H1 (cell line): ENCODE data around the gene DDX23. TPM values are rescaled to one million over a fixed set of nuclear protein-coding genes. Genes with fewer than 3 reads are reported as not detected.

ENCODE experiments used
- CTCF ChIA-PET: fragments of 300-600 bp; sonication (Branson Sonifier 250); formaldehyde crosslinking; loops from one replicate; lab custom pipeline; 2021; ENCODE audit not compliant: partially characterized antibody; lab: Charles Lee
- POLR2A ChIA-PET: fragments of 300-600 bp; sonication (Branson Sonifier 250); formaldehyde crosslinking; loops from one replicate; lab custom pipeline; 2021; ENCODE audit warnings: inconsistent platforms; ENCODE audit not compliant: partially characterized antibody; lab: Charles Lee
- DNase-seq, 2 experiments: peaks; one replicate each; pipeline versions ENCODE4 v3.0.0 to v3.0.0-alpha.2; 2010 to 2022; ENCODE audit warnings: low spot score in 2 of 2, low read depth in 1 of 2, mixed read lengths in 1 of 2
- FAIRE-seq: peaks from 2 replicates; lab custom pipeline; 2011; peaks lifted over from hg19 to GRCh38; lab: Jason Lieb, UNC
- H2AFZ ChIP-seq: 2 replicates; pipeline ENCODE4 v1.8.1; 2012; ENCODE audit warnings: low read length, inconsistent platforms
- H2AK5ac ChIP-seq: 2 replicates; pipeline ENCODE4 v1.6.1; 2013; ENCODE audit warnings: low read depth, low read length
- H2BK120ac ChIP-seq: replicated peaks from 2 replicates; pipeline ENCODE3; 2013; ENCODE audit warnings: low read depth, low read length, inconsistent platforms
- H2BK12ac ChIP-seq: 2 replicates; pipeline ENCODE4 v1.6.1; 2013; ENCODE audit warnings: low read depth, low read length
- H2BK15ac ChIP-seq: 2 replicates; pipeline ENCODE4 v1.6.1; 2013; ENCODE audit warnings: low read length
- H2BK20ac ChIP-seq: 2 replicates; pipeline ENCODE4 v1.6.1; 2013; ENCODE audit warnings: low read length
- H2BK5ac ChIP-seq: 2 replicates; pipeline ENCODE4 v1.6.1; 2013; ENCODE audit warnings: low read depth, low read length
- H3K14ac ChIP-seq: 2 replicates; pipeline ENCODE4 v1.6.1; 2013; ENCODE audit warnings: inconsistent platforms; ENCODE audit not compliant: insufficient read length
- H3K18ac ChIP-seq: 2 replicates; pipeline ENCODE4 v1.6.1; 2013; ENCODE audit warnings: low read length; ENCODE audit errors: extremely low read depth
- H3K23ac ChIP-seq: 2 replicates; pipeline ENCODE4 v1.6.1; 2013; ENCODE audit warnings: inconsistent platforms; ENCODE audit not compliant: insufficient read length
- H3K23me2 ChIP-seq: 2 replicates; pipeline ENCODE4 v1.6.1; 2013; ENCODE audit warnings: low read depth, low read length
- H3K27ac ChIP-seq: 2 replicates; pipeline ENCODE4 v1.6.1; 2011; ENCODE audit warnings: low read depth, low read length, inconsistent platforms
- H3K27me3 ChIP-seq, 4 experiments: replicated peaks in 1 of 4; 1 replicate in 1 of 4; 2 replicates in 3 of 4; pipeline versions ENCODE4 v1.6.1 to v1.8.1; 2011 to 2013; ENCODE audit warnings: low read length in 3 of 4, mild to moderate bottlenecking in 3 of 4, inconsistent platforms in 2 of 4, mixed read lengths in 2 of 4, moderate library complexity in 1 of 4; ENCODE audit not compliant: control insufficient read depth in 3 of 4, insufficient read depth in 3 of 4; ENCODE audit errors: extremely low read depth in 1 of 4
- H3K36me3 ChIP-seq, 4 experiments: 2 replicates each; pipeline versions ENCODE4 v1.6.1 to v1.8.1; 2011 to 2013; ENCODE audit warnings: mild to moderate bottlenecking in 4 of 4, low read length in 3 of 4, moderate library complexity in 2 of 4, control low read depth in 1 of 4, inconsistent platforms in 1 of 4; ENCODE audit not compliant: insufficient read depth in 4 of 4, control insufficient read depth in 2 of 4
- H3K4ac ChIP-seq: replicated peaks from 2 replicates; pipeline ENCODE3; 2013; ENCODE audit warnings: low read length, low read depth, mixed read lengths, inconsistent platforms; ENCODE audit not compliant: insufficient read length
- H3K4me1 ChIP-seq, 4 experiments: replicated peaks in 1 of 4; 1 replicate in 1 of 4; 2 replicates in 3 of 4; pipeline versions ENCODE4 v1.6.1 to v1.8.1; 2011 to 2013; ENCODE audit warnings: low read length in 3 of 4, inconsistent platforms in 2 of 4, mixed read lengths in 1 of 4; ENCODE audit not compliant: insufficient read depth in 4 of 4, control insufficient read depth in 3 of 4
- H3K4me2 ChIP-seq, 2 experiments: 2 replicates each; pipeline versions ENCODE4 v1.6.1 to v1.8.1; 2011 to 2013; ENCODE audit warnings: low read depth in 2 of 2, low read length in 2 of 2, control low read depth in 1 of 2, inconsistent platforms in 1 of 2, mild to moderate bottlenecking in 1 of 2; ENCODE audit not compliant: insufficient read depth in 1 of 2
- H3K4me3 ChIP-seq, 4 experiments: fragments of 200-600, 300-600 bp in 1 of 4; sonication (generic), shearing (Covaris generic), sonication (Bioruptor Twin) in 1 of 4; 2 replicates each; pipeline versions ENCODE4 v1.5.1 to v1.8.1; 2011 to 2016; ENCODE audit warnings: low read length in 4 of 4, low read depth in 3 of 4, control low read depth in 2 of 4, inconsistent platforms in 2 of 4, mild to moderate bottlenecking in 2 of 4, mixed read lengths in 1 of 4, moderate library complexity in 1 of 4; ENCODE audit not compliant: insufficient read depth in 2 of 4; ENCODE audit errors: extremely low read depth in 1 of 4
- H3K56ac ChIP-seq: replicated peaks from 2 replicates; pipeline ENCODE3; 2013; ENCODE audit warnings: low read depth, mild to moderate bottlenecking, mixed read lengths, low read length, inconsistent platforms; ENCODE audit not compliant: insufficient read length
- H3K79me1 ChIP-seq: 2 replicates; pipeline ENCODE4 v1.6.1; 2013; ENCODE audit warnings: low read depth, low read length, control low read depth
- H3K79me2 ChIP-seq, 2 experiments: 2 replicates each; pipeline versions ENCODE4 v1.6.1 to v1.8.1; 2012 to 2013; ENCODE audit warnings: low read length in 2 of 2, mild to moderate bottlenecking in 2 of 2, inconsistent platforms in 1 of 2; ENCODE audit not compliant: insufficient read depth in 2 of 2, control insufficient read depth in 1 of 2
- H3K9ac ChIP-seq, 4 experiments: replicated peaks in 1 of 4; 1 replicate in 1 of 4; 2 replicates in 3 of 4; pipeline versions ENCODE4 v1.6.1 to v1.8.1; 2011 to 2013; ENCODE audit warnings: low read depth in 3 of 4, low read length in 3 of 4, control low read depth in 2 of 4, mild to moderate bottlenecking in 2 of 4, moderate library complexity in 2 of 4, inconsistent platforms in 1 of 4; ENCODE audit errors: extremely low read depth in 1 of 4
- H3K9me3 ChIP-seq, 2 experiments: 2 replicates each; pipeline versions ENCODE4 v1.6.1 to v1.8.1; 2012 to 2013; ENCODE audit warnings: mild to moderate bottlenecking in 2 of 2, moderate library complexity in 2 of 2, control low read depth in 1 of 2, inconsistent platforms in 1 of 2, low read depth in 1 of 2, low read length in 1 of 2, mixed read lengths in 1 of 2; ENCODE audit not compliant: insufficient read depth in 2 of 2
- H4K20me1 ChIP-seq, 2 experiments: replicated peaks in 1 of 2; 2 replicates each; pipeline versions ENCODE3 to v1.8.1; 2011 to 2013; ENCODE audit warnings: inconsistent platforms in 2 of 2, low read length in 2 of 2, mild to moderate bottlenecking in 1 of 2; ENCODE audit not compliant: insufficient read depth in 2 of 2, control insufficient read depth in 1 of 2
- H4K5ac ChIP-seq: 2 replicates; pipeline ENCODE4 v1.6.1; 2013; ENCODE audit warnings: low read length, low read depth, mixed read lengths, inconsistent platforms; ENCODE audit not compliant: insufficient read length
- H4K8ac ChIP-seq: 2 replicates; pipeline ENCODE4 v1.8.0; 2013; ENCODE audit warnings: mild to moderate bottlenecking, moderate library complexity, low read length, inconsistent platforms; ENCODE audit not compliant: insufficient read depth; ENCODE audit errors: extremely low read depth
- H4K91ac ChIP-seq: replicated peaks from 2 replicates; pipeline ENCODE3; 2013; ENCODE audit warnings: low read length, mixed read lengths, inconsistent platforms; ENCODE audit not compliant: insufficient read length
- CHD2 ChIP-seq: IDR thresholded peaks from 2 replicates; pipeline ENCODE4 v1.6.1; 2012; ENCODE audit warnings: low read length, improper control_type of control experiment
- FOSL1 ChIP-seq: IDR thresholded peaks from 2 replicates; pipeline ENCODE4 v1.6.1; 2011; ENCODE audit warnings: mild to moderate bottlenecking, low read depth, low read length, moderate library complexity; ENCODE audit not compliant: insufficient read depth
- JUN ChIP-seq: IDR thresholded peaks from 2 replicates; pipeline ENCODE4 v1.6.1; 2011; ENCODE audit warnings: low read depth, mild to moderate bottlenecking, improper control_type of control experiment, low read length
- NRF1 ChIP-seq: IDR thresholded peaks from 2 replicates; pipeline ENCODE4 v1.6.1; 2011; ENCODE audit warnings: mild to moderate bottlenecking, low read depth, low read length, improper control_type of control experiment
- RNF2 ChIP-seq: fragments of 200-900, 300-1000 bp; sonication (generic); IDR thresholded peaks from 2 replicates; pipeline ENCODE4 v1.7.1; 2016; ENCODE audit warnings: borderline replicate concordance, low read depth, mild to moderate bottlenecking, antibody characterized with exemption, low read length; ENCODE audit not compliant: poor library complexity, severe bottlenecking; ENCODE audit errors: missing control alignments
- SUZ12 ChIP-seq: fragments of 200-600 bp; sonication (generic); IDR thresholded peaks from 2 replicates; pipeline ENCODE4 v1.6.1; 2012; ENCODE audit warnings: mild to moderate bottlenecking, inconsistent platforms, low read length, moderate library complexity, mixed read lengths
- TCF12 ChIP-seq: IDR thresholded peaks from 2 replicates; pipeline ENCODE4 v1.6.1; 2011; ENCODE audit warnings: low read depth, mild to moderate bottlenecking, low read length
- WGBS, 2 experiments: shearing (Covaris generic) in 1 of 2; methylation state at CpG; one replicate each; pipeline versions ENCODE4 v1.1.6 to v1.1.7; 2013 to 2015; ENCODE audit warnings: low lambda C conversion rate in 2 of 2, mixed read lengths in 2 of 2, inconsistent platforms in 1 of 2, low coverage in 1 of 2, missing lambda C conversion rate in 1 of 2; ENCODE audit not compliant: insufficient replicate concordance in 2 of 2, insufficient coverage in 1 of 2, insufficient read length in 1 of 2; ENCODE audit errors: extremely low coverage in 1 of 2, missing lambda C conversion rate in 1 of 2; 5-methylcytosine and 5-hydroxymethylcytosine counted together
- polyA plus RNA-seq, 7 experiments: library from polyadenylated mRNA; depleted of rRNA in 3 of 7; stranded (reverse) in 5 of 7; unstranded in 2 of 7; fragments of >200 nt in 5 of 7; fragments of 200-250 nt in 2 of 7; gene quantifications; 1 replicate in 5 of 7; 2 replicates in 1 of 7; 4 replicates in 1 of 7; pipeline versions ENCODE4 v1.2.1 to v1.2.3, GENCODE V29; 2011 to 2013; ENCODE audit warnings: missing spikeins in 2 of 7, mixed read lengths in 2 of 7
- total RNA-seq: library from RNA; stranded (reverse); fragmentation: NEBNext Ultra II Directional; extraction: Animal tissue kit (Norgen Biotek cat#: 25700); gene quantifications from 2 replicates; pipeline ENCODE4 v1.2.1, GENCODE V29; 2021

Gene DDX23
- total and polyA plus RNA-seq, 2 of the 8 experiments (the other 6 are each of a cell fraction or from before 2014, with no cell fraction given) = 43.5 to 107 TPM

GRCh38 chr12:48816143-48816854 lies 35.7 kb downstream of the DDX23 start:
- TF ChIP-seq CHD2 = no peak
- no peak for TF ChIP-seq FOSL1
- TF ChIP-seq NRF1 = no peak
- no peak for TF ChIP-seq JUN
- 0 out of 2 replicates have a peak, but pooled peaks have one; percentile 24 for TF ChIP-seq SUZ12
- TF ChIP-seq TCF12 = no peak
- peak; percentile 31 for TF ChIP-seq RNF2
- H3K4me1 ChIP-seq = peaks cover 0 to 27% (median 21%) of the 10 kb centered on the region in 4 experiments; a peak in 6 of 7 replicates
- ChIA-PET POLR2A (interaction anchor here (1.0 to 5.5 kb wide), 10 partner anchors 11 to 153 kb away, joined by 3 to 23 read pairs (median 4); partner anchors contain the start of genes ADCY6, DDX23, KANSL2 and RND1), CTCF (interaction anchor here (0.5 to 12.1 kb wide), 21 partner anchors 11 to 278 kb away, joined by 3 to 121 read pairs (median 5); partner anchors contain the start of genes ADCY6, ARF3, DDX23 and WNT1)
- FAIRE-seq (no peak), DNase-seq (no peak)
- no peaks in the 10 kb centered on the region for H3K36me3 ChIP-seq
- no peak overlapping the region for H2BK5ac ChIP-seq
- no peak overlapping the region for H3K27ac ChIP-seq
- no peak overlapping the region for H2AFZ ChIP-seq
- H3K4ac ChIP-seq = no peak overlapping the region
- H3K79me1 ChIP-seq = no peaks in the 10 kb centered on the region
- H4K8ac ChIP-seq = no peak overlapping the region
- no peak overlapping the region for H2AK5ac ChIP-seq
- H3K23ac ChIP-seq = no peak overlapping the region
- H3K9me3 ChIP-seq = no peaks in the 10 kb centered on the region
- no peak overlapping the region for H4K5ac ChIP-seq
- no peak overlapping the region for H3K9ac ChIP-seq
- H3K56ac ChIP-seq = no peak overlapping the region
- H3K79me2 ChIP-seq = no peaks in the 10 kb centered on the region
- H2BK15ac ChIP-seq = 0 out of 2 replicates have a peak overlapping the region, but pooled peaks have one; percentile 61
- H2BK12ac ChIP-seq = no peak overlapping the region
- peaks cover 34% of the 10 kb centered on the region; the same call in 1 of the 2 replicates for H3K23me2 ChIP-seq
- H2BK20ac ChIP-seq = no peak overlapping the region
- no peak overlapping the region for H3K14ac ChIP-seq
- H3K27me3 ChIP-seq = peaks cover 17 to 47% (median 42%) of the 10 kb centered on the region in 4 experiments
- H4K20me1 ChIP-seq = peaks cover 0 to 3% of the 10 kb centered on the region in 2 experiments
- H4K91ac ChIP-seq = no peak overlapping the region
- 59% methylated on average over 3 of the region's 3 CpGs; no CpG with 5 or more reads in 1 of the 2 experiments for WGBS, 2 experiments
- no peak overlapping the region for H3K18ac ChIP-seq
- H3K4me3 ChIP-seq = peak overlapping the region; percentile 59 to 94 (median 88); a peak in 4 of 8 replicates
- no peak overlapping the region for H2BK120ac ChIP-seq
- H3K4me2 ChIP-seq = peak overlapping the region; percentile 86 to 96
